ENCODE measurements around the gene C5AR2.
"Not testable (repeated sequence)": the region's sequence is repeated elsewhere in the genome, so short reads cannot be mapped to it uniquely, and the experiment has no call there.

Gene C5AR2

DNA sequence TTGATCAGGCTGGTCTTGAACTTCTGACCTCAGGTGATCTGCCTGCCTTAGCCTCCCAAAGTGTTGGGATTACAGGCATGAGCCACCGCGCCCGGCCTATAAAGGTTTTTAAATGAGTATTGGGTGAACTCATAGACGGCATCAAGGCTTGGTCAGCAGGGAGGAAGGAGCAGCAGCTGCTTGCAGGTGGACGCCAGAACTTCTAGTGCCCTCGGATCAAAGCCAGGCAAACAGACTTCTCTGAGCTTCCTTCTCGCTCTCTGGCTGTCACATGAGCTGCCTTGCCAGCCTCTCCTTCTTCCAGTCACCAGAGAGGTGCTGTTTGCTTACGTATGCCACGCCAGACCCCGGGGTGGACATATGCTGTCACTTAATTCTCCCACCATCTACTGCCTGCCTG lies 33.5 kb downstream of the C5AR2 start:
- not testable (repeated sequence) for DNase-seq

DNA sequence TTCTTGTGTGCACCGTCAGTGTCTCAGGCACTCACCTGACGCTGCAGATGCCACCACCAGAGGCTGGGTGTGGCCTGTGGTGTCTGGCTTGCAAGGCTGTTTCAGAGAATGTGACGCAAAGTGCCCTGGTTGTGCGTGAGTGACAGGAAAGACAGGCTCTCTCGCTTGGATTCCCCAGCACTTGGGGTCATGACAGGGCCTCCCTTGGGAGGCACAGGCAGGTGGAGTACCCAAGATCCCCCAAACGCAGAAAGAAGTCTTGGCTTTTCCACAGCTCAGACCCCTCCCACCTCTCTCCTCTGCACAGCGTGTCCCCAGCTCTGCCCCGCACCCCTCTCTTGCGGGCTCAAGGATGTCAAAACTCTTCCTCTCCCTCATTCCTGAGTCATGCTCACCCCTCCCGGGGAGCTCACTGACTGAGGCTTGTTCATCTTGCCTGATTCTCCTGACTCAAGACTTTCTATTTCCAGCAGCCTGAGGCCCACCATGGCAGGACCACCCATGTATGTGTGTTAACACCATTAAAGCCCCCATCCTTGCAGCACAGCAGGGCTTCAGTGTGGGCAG lies 38.2 kb downstream of the C5AR2 start:
- no peak for DNase-seq

DNA sequence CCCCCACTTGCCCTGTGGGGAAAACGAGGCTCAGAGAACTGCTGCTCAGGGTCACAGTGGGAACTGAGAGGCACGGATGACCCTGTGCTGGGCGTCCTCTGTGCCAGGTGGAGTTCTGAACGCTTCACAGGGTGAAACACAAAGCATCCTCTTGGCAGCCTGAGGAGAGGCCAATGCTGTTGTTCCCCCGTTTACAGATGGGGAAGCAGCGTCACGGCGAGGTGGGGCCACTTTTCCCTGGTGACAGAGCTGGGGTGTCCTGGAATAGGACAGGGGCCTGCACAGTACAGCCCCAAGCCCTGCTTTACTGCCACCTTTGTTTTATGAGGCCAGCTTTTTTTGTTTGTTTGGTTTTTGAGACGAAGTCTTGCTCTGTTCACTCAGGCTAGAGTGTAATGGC lies 39.3 kb downstream of the C5AR2 start:
- DNase-seq: no peak

DNA sequence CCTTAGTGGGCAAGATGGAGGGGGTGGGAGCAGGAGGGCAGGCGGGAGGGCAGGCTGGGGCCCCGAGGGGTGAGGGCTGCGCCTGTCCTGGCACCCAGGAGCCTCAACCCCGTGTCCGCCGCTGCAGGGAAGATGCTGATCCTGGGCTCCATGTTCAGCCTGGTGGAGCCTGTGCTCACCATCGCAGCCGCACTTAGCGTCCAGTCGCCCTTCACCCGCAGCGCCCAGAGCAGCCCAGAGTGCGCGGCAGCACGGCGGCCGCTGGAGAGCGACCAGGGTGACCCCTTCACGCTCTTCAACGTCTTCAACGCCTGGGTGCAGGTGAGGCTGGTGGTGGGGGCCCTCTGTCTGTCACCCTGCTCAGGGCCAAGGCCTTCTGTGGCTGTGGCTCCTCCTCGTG lies 40.6 kb downstream of the C5AR2 start:
- no peak for DNase-seq

DNA sequence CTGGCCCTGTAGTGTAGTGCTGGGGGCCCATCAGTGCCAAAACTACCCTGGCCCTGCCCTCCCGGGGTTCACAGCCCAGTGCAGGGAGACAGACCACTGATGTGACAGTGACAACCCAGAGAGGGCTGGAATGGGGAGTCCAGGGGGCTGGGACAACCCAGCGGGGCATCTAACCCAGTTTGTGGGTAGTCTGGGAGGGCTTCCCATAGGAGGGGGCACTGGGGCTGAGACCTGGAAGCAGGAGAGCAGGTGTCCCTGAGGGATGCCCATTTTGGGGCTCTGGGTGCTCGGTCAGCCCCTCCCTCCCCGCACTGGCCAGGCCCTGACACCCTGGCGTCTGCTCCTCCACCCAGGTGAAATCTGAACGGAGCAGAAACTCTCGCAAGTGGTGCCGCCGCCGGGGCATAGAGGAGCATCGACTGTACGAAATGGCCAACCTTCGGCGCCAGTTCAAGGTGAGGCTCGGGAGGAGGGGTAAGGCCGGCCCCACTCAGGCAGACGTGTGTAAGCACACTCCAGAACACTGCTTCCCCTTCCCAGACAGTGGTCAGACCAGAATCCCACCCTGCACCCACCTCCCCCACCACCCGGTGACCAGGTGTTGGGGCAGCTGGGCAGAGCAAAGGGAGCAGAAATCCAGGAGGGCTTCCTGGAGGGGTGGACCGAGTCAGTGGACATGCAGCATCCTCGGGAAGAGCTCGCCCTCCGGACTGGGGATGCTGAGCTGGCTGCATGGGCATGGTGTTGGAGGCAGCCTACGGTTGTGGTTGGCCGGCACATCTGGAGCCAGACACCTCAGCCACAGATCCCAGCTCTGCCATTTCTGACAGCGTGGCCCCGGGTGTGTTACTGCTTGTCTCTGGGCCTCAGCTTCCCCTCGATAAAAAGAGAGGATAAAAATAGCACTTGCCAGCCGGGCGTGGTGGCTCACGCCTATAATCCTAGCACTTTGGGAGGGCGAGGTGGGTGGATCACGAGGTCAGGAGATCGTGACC lies 41.6 kb downstream of the C5AR2 start:
- no peak for DNase-seq

DNA sequence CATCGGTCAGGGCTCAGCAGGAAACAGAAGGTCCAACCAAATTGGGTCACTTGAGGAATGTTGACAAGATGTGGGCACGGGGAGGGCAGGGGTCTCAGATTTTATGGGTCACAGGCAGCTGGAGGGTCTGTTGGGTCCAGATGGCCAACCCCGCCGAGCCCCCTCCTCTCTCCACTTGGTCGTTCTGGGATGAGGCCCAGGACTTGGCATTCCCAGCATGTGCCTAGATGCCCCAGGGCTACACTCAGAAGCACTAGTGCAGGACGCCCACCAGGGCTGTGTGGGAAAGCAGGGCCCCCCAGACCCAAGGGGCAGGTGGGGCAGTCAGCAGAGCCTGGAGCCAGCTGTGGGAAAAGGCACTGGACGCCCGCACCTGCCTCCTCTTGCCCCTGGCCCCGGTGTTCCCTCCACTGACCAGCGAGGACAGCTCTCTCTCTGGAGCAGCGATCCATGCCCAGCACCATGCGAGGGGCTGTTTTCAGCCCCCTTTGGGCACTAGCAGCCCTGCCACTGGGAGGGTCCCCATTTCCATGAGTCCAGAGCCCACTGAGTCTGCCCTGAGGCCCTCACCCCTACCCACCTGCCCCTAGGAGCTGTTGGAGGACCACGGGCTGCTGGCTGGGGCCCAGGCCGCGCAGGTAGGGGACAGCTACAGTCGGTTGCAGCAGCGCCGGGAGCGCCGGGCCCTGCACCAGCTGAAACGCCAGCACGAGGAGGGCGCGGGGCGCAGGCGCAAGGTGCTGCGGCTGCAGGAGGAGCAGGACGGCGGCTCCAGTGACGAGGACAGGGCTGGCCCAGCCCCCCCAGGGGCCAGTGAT lies 43.1 kb downstream of the C5AR2 start:
- DNase-seq: no peak

DNA sequence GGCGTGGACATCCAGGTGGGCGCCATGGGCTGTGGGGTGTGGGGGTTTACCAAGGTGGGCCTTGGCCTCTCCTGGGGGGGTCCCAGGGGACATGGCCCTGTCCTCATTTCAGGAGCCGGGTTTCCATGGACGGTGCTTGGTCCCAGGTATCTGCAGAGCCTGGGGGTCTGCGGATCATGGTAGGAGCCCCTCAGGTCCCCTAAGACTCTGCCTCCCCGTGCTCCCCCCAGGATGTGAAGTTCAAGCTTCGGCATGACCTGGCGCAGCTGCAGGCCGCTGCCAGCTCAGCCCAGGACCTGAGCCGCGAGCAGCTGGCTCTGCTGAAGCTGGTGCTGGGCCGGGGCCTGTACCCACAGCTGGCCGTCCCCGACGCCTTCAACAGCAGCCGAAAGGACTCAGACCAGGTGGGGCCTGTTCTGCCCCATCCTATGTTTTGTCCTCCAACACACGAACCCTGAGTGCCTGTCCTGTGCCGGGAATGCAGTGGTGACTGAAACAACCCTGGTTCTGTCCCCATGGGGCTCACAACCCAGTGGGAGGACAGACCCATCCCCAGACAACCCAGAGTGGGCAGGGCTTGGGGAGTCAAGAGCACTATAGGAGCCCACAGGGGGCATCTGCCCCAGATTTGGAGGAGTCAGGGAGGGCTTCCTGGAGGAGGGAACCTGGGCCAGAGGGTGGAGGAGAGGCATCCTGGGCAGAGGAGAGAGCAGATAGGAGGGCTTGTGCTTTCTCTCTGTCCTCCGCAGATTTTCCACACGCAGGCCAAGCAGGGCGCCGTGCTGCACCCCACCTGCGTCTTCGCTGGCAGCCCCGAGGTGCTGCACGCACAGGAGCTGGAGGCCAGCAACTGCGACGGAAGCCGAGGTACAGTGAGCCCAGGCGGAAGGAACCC lies 44.0 kb downstream of the C5AR2 start:
- DNase-seq: no peak

DNA sequence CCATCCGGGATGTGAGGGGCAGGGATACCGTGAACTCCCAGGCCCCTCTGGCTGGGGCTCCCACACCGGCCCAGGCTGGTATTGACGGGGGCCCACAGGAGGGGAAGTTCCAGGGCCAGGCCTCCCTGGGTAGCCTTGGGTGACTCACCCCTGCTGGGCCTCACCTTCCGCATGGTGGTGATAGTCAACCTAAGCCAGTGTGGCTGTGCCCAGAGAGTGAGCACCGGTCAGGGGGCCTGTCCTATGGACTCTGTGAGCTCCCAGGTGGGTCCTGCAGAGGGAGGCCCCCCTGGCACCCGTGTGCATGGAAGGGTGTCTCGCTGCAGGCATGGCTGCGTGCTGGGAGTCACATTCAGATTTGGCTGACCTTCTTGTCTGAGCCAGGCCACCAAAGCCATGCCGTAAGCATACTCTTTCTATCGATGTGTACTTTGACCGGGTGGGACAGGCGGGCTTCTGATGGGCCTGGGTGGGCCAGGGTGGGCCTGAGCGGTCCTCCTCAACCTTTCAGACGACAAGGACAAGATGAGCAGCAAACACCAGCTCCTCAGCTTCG lies 44.7 kb downstream of the C5AR2 start:
- no peak for DNase-seq

DNA sequence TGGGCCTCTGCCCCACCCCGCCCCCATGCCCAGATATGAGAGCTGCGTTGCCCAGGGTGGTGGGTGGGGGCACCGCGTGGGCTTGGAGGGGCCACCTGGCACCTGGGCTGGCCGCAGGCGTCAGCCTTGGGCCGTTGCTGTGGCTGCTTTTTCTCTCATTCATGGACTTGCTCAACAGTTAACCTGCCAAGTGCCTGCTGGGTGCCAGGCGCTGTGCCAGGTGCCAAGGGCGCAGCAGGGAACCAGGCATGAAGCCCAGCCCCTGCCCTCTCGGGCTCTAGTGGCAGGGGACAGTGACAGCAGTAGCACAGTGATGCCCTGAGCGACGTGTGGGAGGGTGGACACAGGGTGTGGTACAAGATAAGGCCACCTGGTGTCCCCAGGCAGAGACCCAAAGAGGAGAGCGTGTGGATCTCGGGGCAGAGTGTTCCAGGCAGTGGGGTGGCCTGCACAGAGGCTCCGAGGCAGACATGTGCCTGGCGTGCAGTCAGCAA lies 45.3 kb downstream of the C5AR2 start:
- no peak for DNase-seq

DNA sequence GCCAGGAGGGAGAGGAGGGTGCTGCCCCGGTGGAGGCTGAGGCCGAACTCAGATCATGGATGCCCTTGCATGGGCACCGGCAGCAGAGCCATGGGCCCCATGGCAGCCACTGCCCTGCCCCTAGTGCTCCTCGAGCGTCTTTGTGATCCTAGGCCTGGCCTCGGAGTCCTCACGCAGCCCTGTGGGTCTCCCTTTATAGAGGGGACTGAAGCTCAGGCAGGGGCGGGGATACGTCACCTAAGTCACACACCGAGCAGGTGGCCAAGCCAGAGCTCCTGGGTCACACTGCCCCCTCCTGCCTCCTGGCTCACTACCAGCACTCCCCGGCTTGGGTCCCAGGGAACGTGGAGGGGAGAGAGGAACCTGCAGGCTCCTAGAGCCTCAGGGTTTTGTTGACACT lies 45.8 kb downstream of the C5AR2 start:
- no peak for DNase-seq

DNA sequence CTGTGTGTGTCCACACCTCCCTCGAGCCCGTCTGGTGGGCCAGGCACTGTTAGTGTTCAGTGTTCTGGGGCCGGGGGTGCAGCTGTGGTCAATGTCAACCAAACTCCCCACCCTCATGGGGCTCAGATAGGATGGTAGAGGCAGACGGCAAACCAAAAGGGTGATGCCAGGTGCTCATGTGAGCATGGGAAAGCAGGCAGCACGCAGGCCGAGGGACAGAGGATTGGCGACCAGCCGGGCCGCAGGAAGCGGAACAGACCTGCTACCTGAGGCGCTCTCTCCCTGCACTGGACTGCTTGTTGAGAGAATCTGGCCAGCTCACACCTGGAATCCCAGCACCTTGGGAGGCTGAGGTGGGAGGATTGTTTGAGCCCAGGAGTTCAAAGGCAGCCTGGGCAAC lies 46.3 kb downstream of the C5AR2 start:
- no peak for DNase-seq

DNA sequence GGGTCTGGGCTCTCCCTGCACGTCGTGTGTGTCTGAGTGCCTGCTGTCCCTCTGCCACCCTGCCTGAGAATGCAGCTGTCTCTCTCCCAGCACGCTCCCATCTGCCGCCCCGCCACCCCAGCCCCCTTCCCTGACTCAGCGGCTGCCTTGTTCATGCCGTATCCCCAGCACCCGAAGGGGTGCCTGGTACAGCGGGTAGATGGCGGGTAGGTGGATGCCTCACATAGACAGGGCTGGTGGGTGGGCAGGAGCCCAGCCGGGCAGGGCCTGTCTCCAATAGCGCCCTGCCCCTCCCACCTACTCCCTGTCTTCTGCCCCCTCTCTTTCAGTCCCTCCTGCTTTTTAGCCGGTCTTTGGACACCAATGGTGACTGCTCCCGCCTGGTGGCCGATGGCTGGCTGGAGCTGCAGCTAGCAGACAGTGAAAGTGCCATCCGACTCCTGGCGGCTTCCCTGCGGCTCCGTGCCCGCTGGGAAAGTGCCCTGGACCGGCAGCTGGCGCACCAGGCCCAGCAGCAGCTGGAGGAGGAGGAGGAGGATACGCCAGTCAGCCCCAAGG lies 47.5 kb downstream of the C5AR2 start:
- DNase-seq: no peak

DNA sequence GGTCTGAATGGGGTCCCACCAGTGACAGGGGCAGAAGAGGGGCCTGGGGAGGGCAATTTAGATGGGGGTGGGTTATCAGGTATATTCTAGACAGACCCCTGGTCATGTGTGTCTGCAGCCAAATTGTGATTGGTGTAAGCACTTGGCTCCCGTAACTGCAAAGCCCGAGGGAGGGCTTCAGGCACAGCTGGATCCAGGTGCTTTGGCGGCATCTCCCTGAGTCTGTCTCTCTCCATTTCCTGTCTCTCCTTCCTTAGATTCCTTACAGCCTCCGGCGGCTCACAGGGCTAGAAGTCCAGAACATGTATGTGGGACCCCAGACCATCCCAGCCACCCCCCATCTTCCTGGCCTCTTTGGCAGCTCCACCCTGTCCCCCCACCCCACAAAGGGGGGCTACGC lies 48.6 kb downstream of the C5AR2 start:
- DNase-seq: no peak

DNA sequence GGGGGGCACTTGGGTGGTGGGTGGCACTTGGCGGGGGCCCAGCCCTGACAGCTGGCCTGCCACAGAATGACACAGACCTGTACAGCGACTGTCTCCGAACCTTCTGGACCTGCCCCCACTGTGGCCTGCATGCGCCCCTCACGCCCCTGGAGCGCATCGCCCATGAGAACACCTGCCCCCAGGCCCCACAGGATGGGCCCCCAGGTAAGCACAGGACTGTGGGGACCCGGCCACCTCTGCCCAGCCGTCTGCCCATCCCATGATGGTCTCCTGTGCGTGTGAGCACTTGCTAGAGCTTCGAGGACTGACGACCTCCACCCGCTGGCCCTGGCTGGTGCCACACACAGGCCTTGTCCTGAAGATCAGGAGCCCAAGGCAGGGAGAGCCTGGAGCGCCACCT lies 49.1 kb downstream of the C5AR2 start:
- no peak for DNase-seq

DNA sequence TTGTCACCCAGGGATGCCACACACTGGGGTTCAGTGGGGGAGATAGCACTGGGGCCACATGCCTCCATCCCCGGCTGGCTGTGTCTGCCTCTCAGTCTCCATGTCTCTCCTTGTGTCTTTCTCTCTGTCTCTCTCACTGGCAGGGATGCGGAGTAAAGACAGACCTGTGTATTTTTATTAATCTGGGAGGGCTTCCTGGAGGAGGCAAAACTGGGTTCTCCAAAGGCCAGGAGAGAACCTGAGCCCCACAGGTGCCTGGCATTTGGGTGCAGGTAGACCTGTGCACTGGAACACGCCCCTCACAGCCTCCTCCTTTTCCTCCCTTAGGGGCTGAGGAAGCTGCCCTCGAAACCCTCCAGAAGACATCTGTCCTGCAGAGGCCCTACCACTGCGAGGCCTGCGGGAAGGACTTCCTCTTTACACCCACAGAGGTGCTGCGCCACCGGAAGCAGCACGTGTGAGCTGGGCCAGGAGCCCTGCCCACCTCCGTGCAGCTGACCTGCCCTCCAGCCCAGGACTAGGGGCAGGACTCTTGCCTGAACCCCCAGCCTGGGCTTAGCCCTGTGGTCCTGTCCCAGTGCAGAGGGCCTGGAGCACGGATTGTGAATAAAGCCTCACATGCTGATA lies 49.8 kb downstream of the C5AR2 start:
- no peak for DNase-seq

DNA sequence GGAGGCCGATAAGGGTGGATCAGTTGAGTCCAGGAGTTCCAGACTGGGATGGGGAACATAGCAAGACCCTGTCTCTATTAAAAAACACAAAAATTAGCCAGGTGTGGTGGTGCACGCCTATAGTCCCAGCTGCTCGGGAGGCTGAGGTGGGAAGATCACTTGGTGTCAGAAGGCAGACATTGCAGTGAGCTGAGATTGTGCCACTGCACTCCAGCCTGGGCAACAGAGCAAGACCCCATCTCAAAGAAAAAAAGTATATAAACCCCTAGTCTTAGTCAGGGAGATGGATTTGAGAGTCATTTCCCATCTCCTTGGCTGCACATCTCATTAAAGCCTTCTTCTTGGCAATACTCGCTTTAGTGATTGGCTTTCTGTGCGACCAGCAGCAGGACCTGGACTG lies 51.9 kb downstream of the C5AR2 start:
- not testable (repeated sequence) for DNase-seq

DNA sequence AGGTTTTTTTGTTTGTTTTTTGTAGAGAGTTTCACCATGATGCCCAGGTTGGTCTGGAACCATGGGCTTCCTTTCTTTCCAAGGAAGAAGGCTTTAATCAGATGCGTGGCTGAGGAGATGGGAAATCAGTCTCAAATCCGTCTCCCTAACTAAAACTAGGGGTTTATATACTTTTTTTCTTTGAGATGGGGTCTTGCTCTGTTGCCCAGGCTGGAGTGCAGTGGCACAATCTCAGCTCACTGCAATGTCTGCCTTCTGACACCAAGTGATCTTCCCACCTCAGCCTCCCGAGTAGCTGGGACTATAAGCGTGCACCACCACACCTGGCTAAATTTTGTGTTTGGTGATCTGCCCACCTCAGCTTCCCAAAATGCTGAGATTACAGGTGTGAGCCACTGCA lies 52.6 kb downstream of the C5AR2 start:
- DNase-seq: not testable (repeated sequence)

DNA sequence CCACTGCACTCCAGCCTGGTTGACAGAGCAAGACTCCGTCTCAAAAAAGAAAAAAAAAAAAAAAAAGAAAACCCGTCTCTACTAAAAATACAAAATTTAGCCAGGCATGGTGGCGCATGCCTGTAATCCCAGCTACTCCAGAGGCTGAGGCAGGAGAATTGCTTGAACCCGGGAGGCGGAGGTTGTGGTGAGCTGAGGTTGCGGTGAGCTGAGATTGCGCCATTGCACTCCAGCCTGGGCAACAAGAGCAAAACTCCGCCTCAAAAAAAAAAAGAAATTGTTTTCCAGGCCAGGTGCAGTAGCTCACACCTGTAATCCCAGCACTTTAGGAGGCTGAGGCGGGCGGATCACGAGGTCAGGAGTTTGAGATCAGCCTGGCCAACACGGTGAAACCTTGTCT lies 54.6 kb downstream of the C5AR2 start:
- DNase-seq: not testable (repeated sequence)

DNA sequence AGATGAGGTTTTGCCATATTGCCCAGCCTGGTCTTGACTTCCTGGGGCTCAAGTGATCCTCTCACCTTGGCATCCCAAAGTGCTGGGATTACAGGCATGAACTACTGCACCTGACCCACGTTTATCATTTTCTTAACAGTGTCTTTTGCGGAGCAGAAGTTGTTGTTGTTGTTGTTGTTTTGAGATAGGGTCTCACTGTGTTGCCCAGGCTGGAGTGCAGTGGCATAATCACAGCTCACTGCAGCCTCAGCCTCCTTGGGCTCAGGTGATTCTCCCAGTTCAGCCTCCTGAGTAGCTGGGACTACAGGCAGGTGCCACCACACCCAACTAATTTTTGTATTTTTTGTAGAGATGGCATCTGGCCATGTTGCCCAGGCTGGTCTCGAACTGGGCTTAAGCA lies 55.6 kb downstream of the C5AR2 start:
- DNase-seq: not testable (repeated sequence)

DNA sequence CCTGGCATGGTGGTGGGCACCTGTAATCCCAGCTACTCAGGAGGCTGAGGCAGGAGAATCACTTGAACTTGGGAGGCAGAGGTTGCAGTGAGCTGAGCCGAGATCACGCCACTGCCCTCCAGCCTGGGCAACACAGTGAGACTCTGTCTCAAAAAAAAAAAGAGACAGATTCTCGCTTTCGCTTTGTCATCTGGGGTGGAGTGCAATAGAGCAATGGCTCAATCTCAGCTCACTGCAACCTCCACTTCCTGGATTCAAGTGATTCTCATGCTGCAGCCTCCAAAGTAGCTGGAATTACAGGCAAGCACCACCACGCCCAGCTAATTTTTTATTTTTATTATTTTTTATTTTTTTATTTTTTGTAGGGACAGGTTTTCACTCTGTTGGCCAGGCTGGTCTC lies 56.7 kb downstream of the C5AR2 start:
- DNase-seq: not testable (repeated sequence)

DNA sequence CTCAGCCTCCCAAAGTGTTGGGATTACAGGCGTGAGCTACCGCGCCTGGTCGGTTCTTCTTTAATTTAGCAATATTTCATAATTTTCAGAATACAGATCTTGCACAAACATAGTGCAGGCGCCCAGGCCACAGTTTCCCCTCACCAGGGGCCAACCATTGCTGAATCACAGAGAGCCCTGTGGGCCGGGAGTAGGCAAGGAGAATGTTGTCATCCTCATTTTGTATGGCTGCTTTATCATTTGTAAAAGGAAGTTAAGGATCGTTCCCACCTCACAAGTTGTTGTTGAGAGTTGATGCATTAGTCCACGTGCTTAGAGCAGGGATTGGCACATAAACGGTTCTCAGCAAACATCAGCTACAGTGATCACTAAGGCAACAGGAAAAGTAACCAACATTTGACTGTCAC lies 57.2 kb downstream of the C5AR2 start:
- no peak for DNase-seq
